Upper lobe of left lung (tissue), 6 donors: ENCODE measurements around the gene ITGA8. TPM values are rescaled to one million over a fixed set of nuclear protein-coding genes. Genes with fewer than 3 reads are reported as not detected.
"Not testable (repeated sequence)": the region's sequence is repeated elsewhere in the genome, so short reads cannot be mapped to it uniquely, and the experiment has no call there.

ENCODE experiments used
- ATAC-seq, 2 donors: fragments of 200-7000 bp; cut with Tn5 transposase; one replicate each; pipeline ENCODE4 v1.9.1; 2022; ENCODE audit warnings: mild to moderate bottlenecking in 2 of 2, moderate library complexity in 2 of 2; ENCODE audit not compliant: low FRiP score in 2 of 2
- DNase-seq, 2 donors: peaks; one replicate each; pipeline ENCODE4 v3.0.0-alpha.2; 2019 to 2020
- H3K27ac ChIP-seq, 4 donors: fragments of 200-600 bp; sonication (generic); one replicate each; pipeline ENCODE4 v1.5.1; 2016 to 2019
- H3K27me3 ChIP-seq, 4 donors: fragments of 200-600 bp; sonication (generic); one replicate each; pipeline ENCODE4 v1.5.1; 2017 to 2019
- H3K36me3 ChIP-seq, 4 donors: fragments of 200-600 bp; sonication (generic); one replicate each; pipeline ENCODE4 v1.5.1; 2016 to 2019
- H3K4me1 ChIP-seq, 4 donors: fragments of 200-600 bp; sonication (generic); one replicate each; pipeline ENCODE4 v1.5.1; 2018 to 2019
- H3K4me3 ChIP-seq, 4 donors: fragments of 200-600 bp; sonication (generic); one replicate each; pipeline ENCODE4 v1.5.1; 2017 to 2019; ENCODE audit warnings: mild to moderate bottlenecking in 2 of 4, moderate library complexity in 1 of 4
- H3K9me3 ChIP-seq, 4 donors: fragments of 200-600 bp; sonication (generic); one replicate each; pipeline ENCODE4 v1.5.1; 2018 to 2019
- EP300 ChIP-seq, 4 donors: sonication (generic); formaldehyde crosslinking; IDR thresholded peaks; one replicate each; pipeline ENCODE4 v1.5.1; 2017; ENCODE audit warnings: antibody characterized with exemption in 4 of 4, control low read depth in 2 of 4
- POLR2A ChIP-seq, 4 donors: fragments of 450-650 bp; IDR thresholded peaks; one replicate each; pipeline ENCODE4 v1.5.1; 2016 to 2017; ENCODE audit warnings: antibody characterized with exemption in 4 of 4, mild to moderate bottlenecking in 2 of 4
- POLR2AphosphoS5 ChIP-seq, 2 donors: sonication (generic); formaldehyde crosslinking; IDR thresholded peaks; one replicate each; pipeline ENCODE4 v1.5.1; 2017; ENCODE audit warnings: antibody characterized with exemption in 2 of 2
- WGBS, 2 donors: methylation state at CpG; one replicate each; pipeline ENCODE4 v1.1.5; 2017 to 2018; 5-methylcytosine and 5-hydroxymethylcytosine counted together
- total RNA-seq, 6 donors: library from RNA; depleted of rRNA in 4 of 6; stranded (reverse); fragments of >200 nt in 4 of 6; gene quantifications; one replicate each; pipeline versions ENCODE4 v1.1.0 to v1.2.1, GENCODE V29; 2016 to 2021
- TF ChIP-seq, protein P1 (sequence below), 6 experiments: fragments of 450-650 bp in 4 of 6; fragments of 200-600 bp in 2 of 6; sonication (generic) in 2 of 6; IDR thresholded peaks; one replicate each; pipeline ENCODE4 v1.5.1; 2016 to 2019; ENCODE audit warnings: antibody characterized with exemption in 6 of 6
- donor health status: DM: no; HTN: no; CAD: no; lungs with moderate emphysema.
- donor health status: DM: no; HTN: yes; CAD: no; lungs with severe emphysema.

The ITGA8 gene
- total RNA-seq, 6 donors from 2014 or later: 18.2 to 40.3 (median 26.4) TPM

DNA sequence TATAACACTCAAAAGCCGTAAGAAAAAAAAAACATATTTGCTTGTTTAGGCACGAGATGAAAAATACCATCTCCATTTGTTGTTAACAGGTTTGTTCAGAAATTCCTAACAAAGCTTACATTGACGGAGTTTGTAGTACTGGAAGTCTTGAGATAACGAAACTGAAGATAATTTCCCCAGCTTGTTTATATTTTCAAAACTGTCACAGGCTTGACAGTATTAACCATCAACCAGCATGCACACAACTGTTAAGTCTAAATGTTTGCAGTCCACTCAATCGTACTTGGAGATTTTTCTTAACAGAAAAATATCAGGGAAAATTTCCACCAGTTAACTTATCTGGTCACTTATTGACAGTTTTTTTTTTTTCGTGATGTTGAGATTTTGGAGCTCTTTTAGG, 68.5 kb downstream of the ITGA8 start:
- H3K27ac ChIP-seq: peak overlapping the region in 1 of 4 donors; percentile 7

DNA sequence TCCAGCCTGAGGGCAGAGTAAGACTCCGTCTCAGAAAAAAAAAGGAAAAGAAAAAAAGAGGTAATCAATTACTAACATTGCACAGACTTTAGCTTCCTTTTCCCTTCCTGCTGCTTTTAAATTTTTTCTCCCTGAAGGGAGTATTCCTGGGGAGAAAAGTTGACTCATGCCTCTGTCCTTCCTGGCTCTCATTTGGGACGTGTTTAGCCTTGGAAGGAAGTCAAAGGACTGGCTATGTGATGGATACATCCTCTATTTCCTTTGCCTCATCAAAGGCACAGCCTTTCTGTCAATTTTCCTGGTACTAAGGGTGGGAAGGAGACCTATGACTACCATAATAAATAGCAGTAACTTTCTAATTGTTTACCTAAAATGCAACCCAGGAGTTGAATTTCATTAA, 77.6 kb downstream of the ITGA8 start:
- ATAC-seq: no peak
- H3K27ac ChIP-seq: peak overlapping the region in 1 of 4 donors; percentile 43
- H3K9me3 ChIP-seq: no peaks in the 10 kb centered on the region
- H3K27me3 ChIP-seq: no peaks in the 10 kb centered on the region
- WGBS, 2 donors: 37 to 40% methylated on average over 2 of the region's 2 CpGs
- no peaks in the 10 kb centered on the region for H3K36me3 ChIP-seq
- DNase-seq: no peak
- TF ChIP-seq EP300 (IDR thresholded peaks at IDR 0.05): no peak
- peak; percentile 23 to 45 for TF ChIP-seq POLR2AphosphoS5 (IDR thresholded peaks at IDR 0.05)
- TF ChIP-seq POLR2A (IDR thresholded peaks at IDR 0.05): no peak
- TF ChIP-seq, protein P1, sequence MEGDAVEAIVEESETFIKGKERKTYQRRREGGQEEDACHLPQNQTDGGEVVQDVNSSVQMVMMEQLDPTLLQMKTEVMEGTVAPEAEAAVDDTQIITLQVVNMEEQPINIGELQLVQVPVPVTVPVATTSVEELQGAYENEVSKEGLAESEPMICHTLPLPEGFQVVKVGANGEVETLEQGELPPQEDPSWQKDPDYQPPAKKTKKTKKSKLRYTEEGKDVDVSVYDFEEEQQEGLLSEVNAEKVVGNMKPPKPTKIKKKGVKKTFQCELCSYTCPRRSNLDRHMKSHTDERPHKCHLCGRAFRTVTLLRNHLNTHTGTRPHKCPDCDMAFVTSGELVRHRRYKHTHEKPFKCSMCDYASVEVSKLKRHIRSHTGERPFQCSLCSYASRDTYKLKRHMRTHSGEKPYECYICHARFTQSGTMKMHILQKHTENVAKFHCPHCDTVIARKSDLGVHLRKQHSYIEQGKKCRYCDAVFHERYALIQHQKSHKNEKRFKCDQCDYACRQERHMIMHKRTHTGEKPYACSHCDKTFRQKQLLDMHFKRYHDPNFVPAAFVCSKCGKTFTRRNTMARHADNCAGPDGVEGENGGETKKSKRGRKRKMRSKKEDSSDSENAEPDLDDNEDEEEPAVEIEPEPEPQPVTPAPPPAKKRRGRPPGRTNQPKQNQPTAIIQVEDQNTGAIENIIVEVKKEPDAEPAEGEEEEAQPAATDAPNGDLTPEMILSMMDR (IDR thresholded peaks at IDR 0.05): no peak
- H3K4me3 ChIP-seq: no peak overlapping the region
- H3K4me1 ChIP-seq: peaks cover 0 to 10% (median 0%) of the 10 kb centered on the region in 4 donors

More for the DNA sequence above, 68.5 kb downstream of the ITGA8 start:
- peaks cover 0 to 6% (median 0%) of the 10 kb centered on the region in 4 donors for H3K4me1 ChIP-seq
- H3K4me3 ChIP-seq: no peak overlapping the region
- no peaks in the 10 kb centered on the region for H3K9me3 ChIP-seq
- ATAC-seq: no peak
- TF ChIP-seq, protein P1 (IDR thresholded peaks at IDR 0.05): no peak
- TF ChIP-seq EP300 (IDR thresholded peaks at IDR 0.05): no peak
- TF ChIP-seq POLR2AphosphoS5 (IDR thresholded peaks at IDR 0.05): no peak
- no peak for TF ChIP-seq POLR2A (IDR thresholded peaks at IDR 0.05)
- 27 to 33% methylated on average over 6 of the region's 6 CpGs for WGBS, 2 donors
- H3K27me3 ChIP-seq: no peaks in the 10 kb centered on the region
- H3K36me3 ChIP-seq: no peaks in the 10 kb centered on the region
- DNase-seq: no peak

DNA sequence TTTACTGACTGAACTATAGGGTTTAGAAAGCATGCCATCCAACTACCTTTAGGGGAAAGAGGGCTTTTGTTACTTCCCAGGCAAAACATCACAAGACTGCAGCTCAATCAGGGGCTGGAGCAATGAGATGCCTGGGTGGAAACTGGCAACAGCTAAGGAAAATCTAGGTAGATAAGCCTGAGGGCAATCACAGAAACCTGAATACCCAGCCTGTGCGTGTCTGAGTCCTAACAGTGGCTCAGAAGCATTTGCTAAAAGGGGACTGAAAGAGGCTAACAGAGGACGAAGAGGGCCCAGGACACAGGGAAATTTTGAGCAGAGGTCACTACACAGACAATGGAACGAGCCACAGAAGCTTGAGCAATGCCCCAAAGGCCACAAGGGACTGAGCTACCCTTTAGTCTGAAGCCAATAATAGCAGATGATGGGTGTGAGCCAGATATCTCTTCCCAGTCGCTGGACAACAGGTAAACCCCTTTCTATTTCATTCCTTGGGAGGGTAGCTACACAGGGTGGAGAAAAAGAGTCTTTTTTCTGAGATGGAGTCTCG, 79.1 kb downstream of the ITGA8 start:
- Histone ChIP-seq H3K9me3 (no peaks in the 10 kb centered on the region), H3K27me3 (no peaks in the 10 kb centered on the region), H3K27ac (no peak overlapping the region), H3K36me3 (no peaks in the 10 kb centered on the region), H3K4me1 (peaks cover 0 to 10% (median 0%) of the 10 kb centered on the region in 4 donors), H3K4me3 (no peak overlapping the region)
- DNase-seq: no peak
- no peak for TF ChIP-seq POLR2AphosphoS5 (IDR thresholded peaks at IDR 0.05)
- WGBS, 2 donors: 81 to 87% methylated on average over 5 of the region's 5 CpGs
- ATAC-seq: no peak

DNA sequence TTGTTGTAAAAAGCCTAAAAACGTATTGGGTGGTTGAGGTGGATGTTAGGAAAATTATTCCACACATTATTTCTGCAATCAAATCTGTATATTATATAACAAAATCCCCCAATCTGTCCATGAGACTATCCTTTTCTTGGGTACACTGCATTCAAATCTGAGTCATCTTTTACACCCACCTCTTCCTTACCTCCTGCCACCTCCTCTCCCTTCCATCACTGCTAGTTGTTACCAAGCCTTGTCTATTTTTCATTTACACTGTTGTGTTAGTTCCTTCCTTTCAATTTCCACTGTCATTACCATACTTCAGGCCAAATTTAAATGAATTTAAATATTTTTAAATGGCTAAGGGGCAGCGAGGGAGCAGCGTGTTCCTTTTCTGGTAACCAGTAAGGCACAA, 83.3 kb downstream of the ITGA8 start:
- 83 to 92% methylated on average over 3 of the region's 3 CpGs for WGBS, 2 donors

GRCh38 chr10:15632456-15633091, 87.1 kb downstream of the ITGA8 start:
- 69 to 78% methylated on average over 4 of the region's 4 CpGs for WGBS, 2 donors

More for the DNA sequence above, 83.3 kb downstream of the ITGA8 start:
- Histone ChIP-seq H3K27me3 (no peaks in the 10 kb centered on the region), H3K36me3 (no peaks in the 10 kb centered on the region), H3K27ac (no peak overlapping the region), H3K4me3 (no peak overlapping the region), H3K9me3 (no peaks in the 10 kb centered on the region), H3K4me1 (peaks cover 0 to under 1% (median 0%) of the 10 kb centered on the region in 4 donors)
- TF ChIP-seq POLR2AphosphoS5 (IDR thresholded peaks at IDR 0.05) (no peak), POLR2A (IDR thresholded peaks at IDR 0.05) (no peak), EP300 (IDR thresholded peaks at IDR 0.05) (no peak)
- TF ChIP-seq, protein P1 (IDR thresholded peaks at IDR 0.05): no peak
- DNase-seq (no peak), ATAC-seq (no peak)

GRCh38 chr10:15631205-15631604, 88.5 kb downstream of the ITGA8 start:
- H3K4me1 ChIP-seq, H3K27me3 ChIP-seq, H3K27ac ChIP-seq, DNase-seq, H3K9me3 ChIP-seq, H3K4me3 ChIP-seq, H3K36me3 ChIP-seq, ATAC-seq: not testable (repeated sequence)
- 64 to 92% methylated on average over 3 of the region's 3 CpGs for WGBS, 2 donors

More at GRCh38 chr10:15632456-15633091, 87.1 kb downstream of the ITGA8 start:
- Histone ChIP-seq H3K4me1 (peaks cover 0 to 8% (median 0%) of the 10 kb centered on the region in 4 donors), H3K27ac (no peak overlapping the region), H3K4me3 (no peak overlapping the region), H3K27me3 (no peaks in the 10 kb centered on the region), H3K36me3 (no peaks in the 10 kb centered on the region), H3K9me3 (no peaks in the 10 kb centered on the region)
- TF ChIP-seq, protein P1 (IDR thresholded peaks at IDR 0.05): no peak
- no peak for TF ChIP-seq POLR2AphosphoS5 (IDR thresholded peaks at IDR 0.05)
- TF ChIP-seq POLR2A (IDR thresholded peaks at IDR 0.05): no peak
- TF ChIP-seq EP300 (IDR thresholded peaks at IDR 0.05): no peak
- no peak for DNase-seq
- no peak for ATAC-seq
